Fibroblast of lung (primary cell): ENCODE data around the gene CCNK. TPM values are rescaled to one million over a fixed set of nuclear protein-coding genes. Genes with fewer than 3 reads are reported as not detected.

Experiments used
- DNase-seq, 2 donors: peaks; one replicate each; pipeline versions ENCODE4 v3.0.0 to v3.0.0-alpha.2; 2010; ENCODE audit warnings: low read depth in 2 of 2
- H2AFZ ChIP-seq: 2 replicates; pipeline ENCODE4 v1.5.1; 2012; ENCODE audit warnings: low read length, control low read depth, inconsistent platforms
- H3K27ac ChIP-seq: 2 replicates; pipeline ENCODE4 v1.5.1; 2011; ENCODE audit warnings: low read length, control low read depth; ENCODE audit not compliant: insufficient read depth
- H3K27me3 ChIP-seq: 2 replicates; pipeline ENCODE4 v1.5.1; 2011; ENCODE audit warnings: mild to moderate bottlenecking, low read length; ENCODE audit not compliant: control insufficient read depth, insufficient read depth
- H3K36me3 ChIP-seq: 2 replicates; pipeline ENCODE4 v1.5.1; 2011; ENCODE audit warnings: low read length; ENCODE audit not compliant: control insufficient read depth, insufficient read depth
- H3K4me1 ChIP-seq: 2 replicates; pipeline ENCODE4 v1.5.1; 2011; ENCODE audit warnings: low read length; ENCODE audit not compliant: control insufficient read depth, insufficient read depth; ENCODE audit errors: extremely low read depth
- H3K4me2 ChIP-seq: 2 replicates; pipeline ENCODE4 v1.5.1; 2011; ENCODE audit warnings: low read length, control low read depth; ENCODE audit not compliant: insufficient read depth; ENCODE audit errors: extremely low read depth
- H3K4me3 ChIP-seq, 4 experiments: fragments of 200-600 bp in 1 of 4; sonication (generic) in 1 of 4; replicated peaks in 1 of 4; 2 replicates each; pipeline ENCODE4 v1.5.1; 2011 to 2016; ENCODE audit warnings: low read length in 4 of 4, low read depth in 3 of 4, mild to moderate bottlenecking in 3 of 4, control low read depth in 2 of 4, inconsistent platforms in 1 of 4, mixed read lengths in 1 of 4; ENCODE audit not compliant: insufficient read depth in 1 of 4; ENCODE audit errors: control extremely low read depth in 1 of 4
- H3K79me2 ChIP-seq: 2 replicates; pipeline ENCODE4 v1.5.1; 2012; ENCODE audit warnings: mild to moderate bottlenecking, low read length, inconsistent platforms; ENCODE audit not compliant: control insufficient read depth, insufficient read depth
- H3K9ac ChIP-seq: 2 replicates; pipeline ENCODE4 v1.5.1; 2011; ENCODE audit warnings: mild to moderate bottlenecking, low read length, control low read depth; ENCODE audit not compliant: insufficient read depth
- H3K9me3 ChIP-seq: 2 replicates; pipeline ENCODE4 v1.5.1; 2012; ENCODE audit warnings: low read depth, low read length; ENCODE audit not compliant: control insufficient read depth, insufficient read depth
- H4K20me1 ChIP-seq: 2 replicates; pipeline ENCODE4 v1.5.1; 2011; ENCODE audit warnings: low read length; ENCODE audit not compliant: control insufficient read depth, insufficient read depth; ENCODE audit errors: extremely low read depth
- EZH2 ChIP-seq: IDR thresholded peaks from 2 replicates; pipeline ENCODE4 v1.5.1; 2012; ENCODE audit warnings: low read length, control low read depth, mild to moderate bottlenecking; ENCODE audit errors: missing control alignments
- polyA plus RNA-seq, 2 donors: library from polyadenylated mRNA; depleted of rRNA in 1 of 2; stranded (reverse) in 1 of 2; unstranded in 1 of 2; fragments of >200 nt; gene quantifications; 2 replicates each; pipeline ENCODE4 v1.2.1, GENCODE V29; 2011 to 2012; ENCODE audit warnings: missing spikeins in 1 of 2
- total RNA-seq: library from RNA; depleted of rRNA; stranded (reverse); fragments of >200 nt; gene quantifications from 2 replicates; pipeline ENCODE4 v1.2.1, GENCODE V29; 2014
- TF ChIP-seq, protein P1 (sequence below), 2 donors: IDR thresholded peaks in 1 of 2; conservative IDR thresholded peaks in 1 of 2; 1 replicate in 1 of 2; 2 replicates in 1 of 2; pipeline ENCODE4 v1.5.1; 2011 to 2012; ENCODE audit warnings: low read length in 2 of 2, control low read depth in 1 of 2, inconsistent platforms in 1 of 2, low read depth in 1 of 2, mild to moderate bottlenecking in 1 of 2

The CCNK gene
- total and polyA plus RNA-seq, 2 donors (not counting 1 experiment from before 2014, with no cell fraction given): 7.3 to 51.0 TPM

DNA sequence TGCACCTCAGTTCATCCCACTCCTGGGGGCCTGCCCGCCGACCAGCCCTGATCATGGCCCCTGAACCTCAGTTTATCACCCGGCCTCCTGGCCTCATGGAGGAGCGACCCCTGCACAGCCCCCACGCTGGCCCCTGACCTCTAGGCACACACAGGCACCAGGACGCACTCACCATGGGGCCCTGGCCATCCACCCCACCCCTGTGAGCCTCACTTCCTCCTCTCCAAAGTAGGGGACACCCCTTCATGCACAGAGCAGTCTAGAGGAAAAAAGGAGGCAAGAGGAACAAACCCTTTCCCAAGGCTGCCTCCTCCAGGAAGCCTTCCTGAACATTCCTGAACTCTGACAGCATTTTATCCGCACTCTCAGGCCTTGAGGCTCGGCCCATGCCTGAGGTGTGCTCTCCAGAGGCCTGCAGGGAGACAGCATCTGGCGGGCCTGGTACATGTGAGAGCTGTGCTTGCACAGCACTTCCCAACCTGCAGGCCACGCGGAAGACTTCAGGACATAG, 39.4 kb downstream of the CCNK start:
- H3K9me3 ChIP-seq: no peaks in the 10 kb centered on the region
- no peaks in the 10 kb centered on the region for H3K79me2 ChIP-seq
- H3K4me2 ChIP-seq: no peak overlapping the region
- peaks cover 12% of the 10 kb centered on the region for H3K4me1 ChIP-seq
- H3K36me3 ChIP-seq: no peaks in the 10 kb centered on the region
- H3K27me3 ChIP-seq: no peaks in the 10 kb centered on the region
- TF ChIP-seq EZH2: no peak
- TF ChIP-seq, protein P1, sequence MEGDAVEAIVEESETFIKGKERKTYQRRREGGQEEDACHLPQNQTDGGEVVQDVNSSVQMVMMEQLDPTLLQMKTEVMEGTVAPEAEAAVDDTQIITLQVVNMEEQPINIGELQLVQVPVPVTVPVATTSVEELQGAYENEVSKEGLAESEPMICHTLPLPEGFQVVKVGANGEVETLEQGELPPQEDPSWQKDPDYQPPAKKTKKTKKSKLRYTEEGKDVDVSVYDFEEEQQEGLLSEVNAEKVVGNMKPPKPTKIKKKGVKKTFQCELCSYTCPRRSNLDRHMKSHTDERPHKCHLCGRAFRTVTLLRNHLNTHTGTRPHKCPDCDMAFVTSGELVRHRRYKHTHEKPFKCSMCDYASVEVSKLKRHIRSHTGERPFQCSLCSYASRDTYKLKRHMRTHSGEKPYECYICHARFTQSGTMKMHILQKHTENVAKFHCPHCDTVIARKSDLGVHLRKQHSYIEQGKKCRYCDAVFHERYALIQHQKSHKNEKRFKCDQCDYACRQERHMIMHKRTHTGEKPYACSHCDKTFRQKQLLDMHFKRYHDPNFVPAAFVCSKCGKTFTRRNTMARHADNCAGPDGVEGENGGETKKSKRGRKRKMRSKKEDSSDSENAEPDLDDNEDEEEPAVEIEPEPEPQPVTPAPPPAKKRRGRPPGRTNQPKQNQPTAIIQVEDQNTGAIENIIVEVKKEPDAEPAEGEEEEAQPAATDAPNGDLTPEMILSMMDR (conservative IDR thresholded peaks at IDR 0.05 in 1 of 2, IDR thresholded peaks at IDR 0.05 in 1 of 2; ENCODE audit: low read depth in 1 of 2, low read length in 2 of 2): no peak
- H4K20me1 ChIP-seq: no peaks in the 10 kb centered on the region
- H3K27ac ChIP-seq: no peak overlapping the region
- H3K4me3 ChIP-seq: no peak overlapping the region
- no peak overlapping the region for H2AFZ ChIP-seq
- no peak overlapping the region for H3K9ac ChIP-seq
- DNase-seq: no peak

DNA sequence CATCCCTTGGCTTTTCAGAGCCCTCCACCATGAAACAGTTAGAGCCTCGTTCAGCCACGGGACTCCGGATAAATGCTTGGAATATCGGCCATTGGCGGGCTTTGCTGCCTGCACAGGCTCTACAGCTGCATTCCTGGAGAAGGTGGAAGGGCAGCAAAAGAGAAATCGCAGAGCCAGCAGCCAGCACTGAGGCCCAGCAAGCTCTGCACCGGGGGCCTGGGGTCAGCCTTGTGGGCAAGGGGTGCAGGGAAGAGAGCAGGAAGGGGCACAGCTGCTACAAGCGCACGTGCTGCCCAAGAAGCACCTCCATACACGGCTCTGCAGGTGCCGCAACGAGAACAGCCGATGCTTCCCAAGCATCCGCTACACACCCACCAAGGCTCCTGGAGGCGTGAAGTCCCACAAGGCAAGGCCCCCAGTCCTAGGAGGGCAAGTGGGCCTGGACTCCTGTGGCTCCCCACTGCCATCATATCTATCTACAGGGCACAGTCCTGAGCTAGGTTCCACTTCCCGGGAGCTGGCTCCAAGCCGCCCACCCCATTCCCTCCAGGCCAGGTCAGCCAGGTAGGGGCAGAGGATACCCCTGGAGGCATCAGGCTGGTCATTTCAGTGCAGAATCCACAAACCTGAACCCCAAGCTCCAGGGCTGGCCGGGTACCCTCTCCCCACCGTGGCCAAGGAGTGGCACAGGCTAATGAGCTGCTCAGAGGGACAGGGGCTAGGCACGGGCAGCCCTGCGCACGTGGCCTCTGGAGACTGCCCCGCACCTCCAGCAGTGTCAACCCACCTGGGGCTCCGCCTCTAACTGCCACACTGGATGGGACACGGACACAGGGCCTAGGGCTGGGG, 40.2 kb downstream of the CCNK start:
- Histone ChIP-seq H3K27ac (no peak overlapping the region), H2AFZ (no peak overlapping the region), H3K4me2 (no peak overlapping the region), H3K36me3 (no peaks in the 10 kb centered on the region), H4K20me1 (no peaks in the 10 kb centered on the region), H3K4me1 (peaks cover 12% of the 10 kb centered on the region), H3K79me2 (no peaks in the 10 kb centered on the region), H3K4me3 (no peak overlapping the region), H3K27me3 (no peaks in the 10 kb centered on the region), H3K9me3 (no peaks in the 10 kb centered on the region), H3K9ac (no peak overlapping the region)
- no peak for DNase-seq
- no peak for TF ChIP-seq EZH2
- TF ChIP-seq, protein P1 (conservative IDR thresholded peaks at IDR 0.05 in 1 of 2, IDR thresholded peaks at IDR 0.05 in 1 of 2; ENCODE audit: low read depth in 1 of 2, low read length in 2 of 2): no peak

DNA sequence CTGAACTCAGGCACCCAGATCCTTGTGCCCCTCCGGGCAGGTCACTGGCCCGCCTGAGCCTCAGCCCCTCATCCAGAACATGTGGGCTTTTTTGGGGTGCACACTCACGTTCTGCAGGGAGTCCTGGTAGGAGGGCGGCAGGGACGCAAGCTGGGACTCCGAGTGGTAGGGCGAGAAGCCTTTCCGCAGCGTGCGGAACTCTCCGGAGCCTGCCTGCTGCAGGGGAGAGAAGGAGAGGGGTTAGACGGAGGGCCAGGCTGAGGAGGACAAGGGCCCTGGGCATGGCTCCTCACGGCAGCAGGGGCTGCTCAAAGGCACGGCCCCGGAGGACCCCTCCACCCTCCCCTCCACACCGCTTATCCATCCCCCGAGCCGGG, 40.8 kb downstream of the CCNK start:
- Histone ChIP-seq H3K4me3 (no peak overlapping the region), H3K27me3 (no peaks in the 10 kb centered on the region), H3K27ac (no peak overlapping the region), H3K9me3 (no peaks in the 10 kb centered on the region), H3K9ac (no peak overlapping the region), H4K20me1 (no peaks in the 10 kb centered on the region), H3K4me1 (peaks cover 12% of the 10 kb centered on the region), H3K79me2 (no peaks in the 10 kb centered on the region), H3K36me3 (no peaks in the 10 kb centered on the region), H2AFZ (no peak overlapping the region), H3K4me2 (peak overlapping the region; percentile 54)
- DNase-seq: no peak
- TF ChIP-seq, protein P1 (conservative IDR thresholded peaks at IDR 0.05 in 1 of 2, IDR thresholded peaks at IDR 0.05 in 1 of 2; ENCODE audit: low read depth in 1 of 2, low read length in 2 of 2): no peak
- no peak for TF ChIP-seq EZH2
